HepG2 (cell line): ENCODE measurements around the gene CLDN9. TPM values are rescaled to one million over a fixed set of nuclear protein-coding genes. Genes with fewer than 3 reads are reported as not detected.

Experiments
- LCORL ChIP-seq, 2 experiments: fragments of 450-650 bp in 1 of 2; sonication (generic) in 1 of 2; formaldehyde crosslinking in 1 of 2; IDR thresholded peaks; 2 replicates each; pipeline versions ENCODE4 v1.5.0 to v1.6.1; 2017 to 2020; ENCODE audit warnings: antibody characterized with exemption in 1 of 2, missing genetic modification reagents in 1 of 2
- U2AF1 ChIP-seq: fragments of 200-400 bp; formaldehyde crosslinking; optimal IDR thresholded peaks from 2 replicates; pipeline ENCODE3; 2017; ENCODE audit warnings: mild to moderate bottlenecking, low read depth, low read length
- ZFP37 ChIP-seq: sonication (generic); formaldehyde crosslinking; IDR thresholded peaks from 2 replicates; pipeline ENCODE4 v1.4.0; 2020; ENCODE audit warnings: missing genetic modification reagents, borderline replicate concordance
- ZNF430 ChIP-seq: sonication (generic); formaldehyde crosslinking; IDR thresholded peaks from 2 replicates; pipeline ENCODE4 v1.9.0; 2021; ENCODE audit warnings: mild to moderate bottlenecking, missing genetic modification reagents
- polyA plus RNA-seq, 8 experiments: library from polyadenylated mRNA; depleted of rRNA in 3 of 8; stranded (reverse) in 7 of 8; unstranded in 1 of 8; fragments of >200 nt; fragmentation: Illumina TruSeq in 4 of 8; extraction: Trizol in 4 of 8; gene quantifications; 2 replicates each; pipeline versions ENCODE4 v1.2.1 to v1.2.3, GENCODE V29; 2011 to 2016; ENCODE audit warnings: low read depth in 4 of 8, missing spikeins in 1 of 8, mixed read lengths in 1 of 8; ENCODE audit not compliant: insufficient read depth in 1 of 8
- total RNA-seq, 5 experiments: library from RNA; depleted of rRNA; stranded (reverse); fragments of >200 nt; fragmentation: Illumina TruSeq; extraction: Trizol; gene quantifications; 2 replicates each; pipeline ENCODE4 v1.2.3, GENCODE V29; 2016; ENCODE audit warnings: low read depth in 1 of 5
- TF ChIP-seq, protein P1 (sequence below): sonication (generic); formaldehyde crosslinking; IDR thresholded peaks from 2 replicates; pipeline ENCODE4 v1.4.0; 2020; ENCODE audit warnings: mild to moderate bottlenecking, missing genetic modification reagents
- TF ChIP-seq, protein P2 (sequence below): sonication (generic); formaldehyde crosslinking; IDR thresholded peaks from 2 replicates; pipeline ENCODE4 v1.8.0; 2022; ENCODE audit warnings: missing genetic modification reagents, mild to moderate bottlenecking, inconsistent platforms, borderline replicate concordance
- TF ChIP-seq, protein P3 (sequence below): IDR thresholded peaks from 2 replicates; pipeline ENCODE4 v1.4.0; 2020; ENCODE audit warnings: mild to moderate bottlenecking, missing genetic modification reagents
- TF ChIP-seq, protein P4 (sequence below): sonication (generic); formaldehyde crosslinking; IDR thresholded peaks from 2 replicates; pipeline ENCODE4 v1.5.1; 2020; ENCODE audit warnings: mild to moderate bottlenecking, missing genetic modification reagents, moderate library complexity
- TF ChIP-seq, protein P5 (sequence below): sonication (generic); formaldehyde crosslinking; IDR thresholded peaks from 2 replicates; pipeline ENCODE4 v1.8.0; 2022; ENCODE audit warnings: mild to moderate bottlenecking, missing genetic modification reagents, moderate library complexity
- TF ChIP-seq, protein P6 (sequence below): sonication (generic); formaldehyde crosslinking; IDR thresholded peaks from 2 replicates; pipeline ENCODE4 v1.4.0; 2020; ENCODE audit warnings: mild to moderate bottlenecking, missing genetic modification reagents

The CLDN9 gene
- total and polyA plus RNA-seq, 2 of the 13 experiments (the other 11 are each of a cell fraction or from before 2014, with no cell fraction given) = 0.15 to 0.26 TPM

DNA sequence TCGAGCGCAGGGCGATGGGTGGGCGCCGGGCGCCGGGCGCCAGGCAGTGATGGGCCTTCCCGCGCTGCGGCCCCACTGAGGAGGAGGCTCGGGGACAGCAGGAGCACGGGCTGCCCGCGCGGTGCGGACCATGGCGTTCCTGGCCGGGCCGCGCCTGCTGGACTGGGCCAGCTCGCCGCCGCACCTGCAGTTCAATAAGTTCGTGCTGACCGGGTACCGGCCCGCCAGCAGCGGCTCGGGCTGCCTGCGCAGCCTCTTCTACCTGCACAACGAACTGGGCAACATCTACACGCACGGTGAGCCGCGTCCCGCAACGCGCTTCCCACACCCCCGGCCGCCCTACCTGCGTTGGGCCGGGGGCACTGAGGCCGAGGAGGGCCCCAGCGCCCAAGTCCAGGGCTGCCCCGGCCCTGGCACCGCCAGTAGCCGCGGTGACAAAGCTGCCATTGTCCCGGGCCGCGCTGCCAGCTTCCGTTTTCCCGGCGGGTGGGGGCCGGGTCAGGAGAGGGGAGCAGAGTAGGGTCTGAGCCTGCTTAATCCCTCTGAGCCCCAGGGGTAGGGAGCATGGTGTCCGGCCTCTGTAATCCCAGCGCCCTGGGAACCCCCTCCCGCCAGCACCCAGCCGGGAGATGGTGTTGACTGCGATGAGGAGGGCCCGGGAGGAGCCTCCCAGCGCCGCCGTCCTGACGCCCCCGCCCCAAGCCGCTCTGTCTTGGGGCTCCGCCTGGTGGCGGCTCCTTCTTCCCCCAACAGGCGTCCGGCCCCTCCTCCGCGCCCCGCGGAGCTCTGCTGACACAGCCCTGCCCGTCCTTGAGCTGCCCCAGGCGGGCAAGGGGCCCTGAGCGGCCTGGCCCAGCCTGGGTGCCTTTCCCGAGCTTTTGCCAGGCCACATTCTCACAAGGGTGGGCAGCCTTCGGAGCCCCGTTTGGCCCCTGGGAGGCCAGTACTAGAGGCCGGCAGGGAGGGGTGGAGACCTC, 42.9 kb upstream of the CLDN9 start (continued):
- TF ChIP-seq, protein P1, sequence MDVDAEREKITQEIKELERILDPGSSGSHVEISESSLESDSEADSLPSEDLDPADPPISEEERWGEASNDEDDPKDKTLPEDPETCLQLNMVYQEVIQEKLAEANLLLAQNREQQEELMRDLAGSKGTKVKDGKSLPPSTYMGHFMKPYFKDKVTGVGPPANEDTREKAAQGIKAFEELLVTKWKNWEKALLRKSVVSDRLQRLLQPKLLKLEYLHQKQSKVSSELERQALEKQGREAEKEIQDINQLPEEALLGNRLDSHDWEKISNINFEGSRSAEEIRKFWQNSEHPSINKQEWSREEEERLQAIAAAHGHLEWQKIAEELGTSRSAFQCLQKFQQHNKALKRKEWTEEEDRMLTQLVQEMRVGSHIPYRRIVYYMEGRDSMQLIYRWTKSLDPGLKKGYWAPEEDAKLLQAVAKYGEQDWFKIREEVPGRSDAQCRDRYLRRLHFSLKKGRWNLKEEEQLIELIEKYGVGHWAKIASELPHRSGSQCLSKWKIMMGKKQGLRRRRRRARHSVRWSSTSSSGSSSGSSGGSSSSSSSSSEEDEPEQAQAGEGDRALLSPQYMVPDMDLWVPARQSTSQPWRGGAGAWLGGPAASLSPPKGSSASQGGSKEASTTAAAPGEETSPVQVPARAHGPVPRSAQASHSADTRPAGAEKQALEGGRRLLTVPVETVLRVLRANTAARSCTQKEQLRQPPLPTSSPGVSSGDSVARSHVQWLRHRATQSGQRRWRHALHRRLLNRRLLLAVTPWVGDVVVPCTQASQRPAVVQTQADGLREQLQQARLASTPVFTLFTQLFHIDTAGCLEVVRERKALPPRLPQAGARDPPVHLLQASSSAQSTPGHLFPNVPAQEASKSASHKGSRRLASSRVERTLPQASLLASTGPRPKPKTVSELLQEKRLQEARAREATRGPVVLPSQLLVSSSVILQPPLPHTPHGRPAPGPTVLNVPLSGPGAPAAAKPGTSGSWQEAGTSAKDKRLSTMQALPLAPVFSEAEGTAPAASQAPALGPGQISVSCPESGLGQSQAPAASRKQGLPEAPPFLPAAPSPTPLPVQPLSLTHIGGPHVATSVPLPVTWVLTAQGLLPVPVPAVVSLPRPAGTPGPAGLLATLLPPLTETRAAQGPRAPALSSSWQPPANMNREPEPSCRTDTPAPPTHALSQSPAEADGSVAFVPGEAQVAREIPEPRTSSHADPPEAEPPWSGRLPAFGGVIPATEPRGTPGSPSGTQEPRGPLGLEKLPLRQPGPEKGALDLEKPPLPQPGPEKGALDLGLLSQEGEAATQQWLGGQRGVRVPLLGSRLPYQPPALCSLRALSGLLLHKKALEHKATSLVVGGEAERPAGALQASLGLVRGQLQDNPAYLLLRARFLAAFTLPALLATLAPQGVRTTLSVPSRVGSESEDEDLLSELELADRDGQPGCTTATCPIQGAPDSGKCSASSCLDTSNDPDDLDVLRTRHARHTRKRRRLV (CRISPR knock-in tag) = peak; percentile 70; the same call in 1 of the 2 replicates
- TF ChIP-seq LCORL (IDR thresholded peaks at IDR 0.05) (no peak), LCORL (CRISPR knock-in tag; IDR thresholded peaks at IDR 0.05) (peak; percentile 78), ZNF430 (peak; percentile 22; the same call in 1 of the 2 replicates), U2AF1 (no peak), ZFP37 (CRISPR knock-in tag) (0 out of 2 replicates have a peak, but pooled peaks have one; percentile 24)
- TF ChIP-seq, protein P2, sequence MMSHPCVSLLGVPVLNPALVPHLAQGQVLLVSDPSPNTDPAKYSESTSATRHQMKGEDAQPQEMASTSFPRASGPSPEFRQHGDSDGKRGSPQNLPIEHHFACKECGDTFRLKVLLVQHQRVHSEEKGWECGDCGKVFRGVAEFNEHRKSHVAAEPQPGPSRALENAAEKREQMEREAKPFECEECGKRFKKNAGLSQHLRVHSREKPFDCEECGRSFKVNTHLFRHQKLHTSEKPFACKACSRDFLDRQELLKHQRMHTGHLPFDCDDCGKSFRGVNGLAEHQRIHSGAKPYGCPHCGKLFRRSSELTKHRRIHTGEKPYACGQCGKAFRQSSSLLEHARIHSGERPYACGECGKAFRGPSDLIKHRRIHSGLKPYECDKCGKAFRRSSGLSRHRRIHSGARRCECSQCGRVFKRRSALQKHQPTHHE = no peak
- TF ChIP-seq, protein P3, sequence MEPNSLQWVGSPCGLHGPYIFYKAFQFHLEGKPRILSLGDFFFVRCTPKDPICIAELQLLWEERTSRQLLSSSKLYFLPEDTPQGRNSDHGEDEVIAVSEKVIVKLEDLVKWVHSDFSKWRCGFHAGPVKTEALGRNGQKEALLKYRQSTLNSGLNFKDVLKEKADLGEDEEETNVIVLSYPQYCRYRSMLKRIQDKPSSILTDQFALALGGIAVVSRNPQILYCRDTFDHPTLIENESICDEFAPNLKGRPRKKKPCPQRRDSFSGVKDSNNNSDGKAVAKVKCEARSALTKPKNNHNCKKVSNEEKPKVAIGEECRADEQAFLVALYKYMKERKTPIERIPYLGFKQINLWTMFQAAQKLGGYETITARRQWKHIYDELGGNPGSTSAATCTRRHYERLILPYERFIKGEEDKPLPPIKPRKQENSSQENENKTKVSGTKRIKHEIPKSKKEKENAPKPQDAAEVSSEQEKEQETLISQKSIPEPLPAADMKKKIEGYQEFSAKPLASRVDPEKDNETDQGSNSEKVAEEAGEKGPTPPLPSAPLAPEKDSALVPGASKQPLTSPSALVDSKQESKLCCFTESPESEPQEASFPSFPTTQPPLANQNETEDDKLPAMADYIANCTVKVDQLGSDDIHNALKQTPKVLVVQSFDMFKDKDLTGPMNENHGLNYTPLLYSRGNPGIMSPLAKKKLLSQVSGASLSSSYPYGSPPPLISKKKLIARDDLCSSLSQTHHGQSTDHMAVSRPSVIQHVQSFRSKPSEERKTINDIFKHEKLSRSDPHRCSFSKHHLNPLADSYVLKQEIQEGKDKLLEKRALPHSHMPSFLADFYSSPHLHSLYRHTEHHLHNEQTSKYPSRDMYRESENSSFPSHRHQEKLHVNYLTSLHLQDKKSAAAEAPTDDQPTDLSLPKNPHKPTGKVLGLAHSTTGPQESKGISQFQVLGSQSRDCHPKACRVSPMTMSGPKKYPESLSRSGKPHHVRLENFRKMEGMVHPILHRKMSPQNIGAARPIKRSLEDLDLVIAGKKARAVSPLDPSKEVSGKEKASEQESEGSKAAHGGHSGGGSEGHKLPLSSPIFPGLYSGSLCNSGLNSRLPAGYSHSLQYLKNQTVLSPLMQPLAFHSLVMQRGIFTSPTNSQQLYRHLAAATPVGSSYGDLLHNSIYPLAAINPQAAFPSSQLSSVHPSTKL (CRISPR knock-in tag) = peak; percentile 23; the same call in 1 of the 2 replicates
- TF ChIP-seq, protein P4, sequence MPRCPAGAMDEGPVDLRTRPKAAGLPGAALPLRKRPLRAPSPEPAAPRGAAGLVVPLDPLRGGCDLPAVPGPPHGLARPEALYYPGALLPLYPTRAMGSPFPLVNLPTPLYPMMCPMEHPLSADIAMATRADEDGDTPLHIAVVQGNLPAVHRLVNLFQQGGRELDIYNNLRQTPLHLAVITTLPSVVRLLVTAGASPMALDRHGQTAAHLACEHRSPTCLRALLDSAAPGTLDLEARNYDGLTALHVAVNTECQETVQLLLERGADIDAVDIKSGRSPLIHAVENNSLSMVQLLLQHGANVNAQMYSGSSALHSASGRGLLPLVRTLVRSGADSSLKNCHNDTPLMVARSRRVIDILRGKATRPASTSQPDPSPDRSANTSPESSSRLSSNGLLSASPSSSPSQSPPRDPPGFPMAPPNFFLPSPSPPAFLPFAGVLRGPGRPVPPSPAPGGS (CRISPR knock-in tag) = no peak
- TF ChIP-seq, protein P5, sequence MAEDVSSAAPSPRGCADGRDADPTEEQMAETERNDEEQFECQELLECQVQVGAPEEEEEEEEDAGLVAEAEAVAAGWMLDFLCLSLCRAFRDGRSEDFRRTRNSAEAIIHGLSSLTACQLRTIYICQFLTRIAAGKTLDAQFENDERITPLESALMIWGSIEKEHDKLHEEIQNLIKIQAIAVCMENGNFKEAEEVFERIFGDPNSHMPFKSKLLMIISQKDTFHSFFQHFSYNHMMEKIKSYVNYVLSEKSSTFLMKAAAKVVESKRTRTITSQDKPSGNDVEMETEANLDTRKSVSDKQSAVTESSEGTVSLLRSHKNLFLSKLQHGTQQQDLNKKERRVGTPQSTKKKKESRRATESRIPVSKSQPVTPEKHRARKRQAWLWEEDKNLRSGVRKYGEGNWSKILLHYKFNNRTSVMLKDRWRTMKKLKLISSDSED (CRISPR knock-in tag) = no peak
- TF ChIP-seq, protein P6, sequence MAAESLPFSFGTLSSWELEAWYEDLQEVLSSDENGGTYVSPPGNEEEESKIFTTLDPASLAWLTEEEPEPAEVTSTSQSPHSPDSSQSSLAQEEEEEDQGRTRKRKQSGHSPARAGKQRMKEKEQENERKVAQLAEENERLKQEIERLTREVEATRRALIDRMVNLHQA (CRISPR knock-in tag) = no peak
